ENCODE measurements around the gene MESP2.

The MESP2 gene

GRCh38 chr15:89809787-89810148 lies 33.6 kb downstream of the MESP2 start:
- TF ChIP-seq TAF1 (IDR thresholded peaks at IDR 0.05; ENCODE audit: borderline replicate concordance, insufficient read depth, low read length): no peak
- TF ChIP-seq FOXP2 (optimal IDR thresholded peaks at IDR 0.05; ENCODE audit: borderline replicate concordance, extremely low read depth, extremely low read length, insufficient read depth): no peak
- no peak for TF ChIP-seq REST (IDR thresholded peaks at IDR 0.05; ENCODE audit: insufficient read depth in 1 of 2, low read depth in 2 of 2, low read length in 2 of 2)
- no peak for TF ChIP-seq POLR2AphosphoS5 (IDR thresholded peaks at IDR 0.05; ENCODE audit: low read depth, low read length)
- no peak for TF ChIP-seq SIN3A (IDR thresholded peaks at IDR 0.05; ENCODE audit: borderline replicate concordance, insufficient read depth, low read length)

- no peak for TF ChIP-seq TAF1 (IDR thresholded peaks at IDR 0.05; ENCODE audit: borderline replicate concordance, insufficient read depth, low read length)
- TF ChIP-seq REST (IDR thresholded peaks at IDR 0.05; ENCODE audit: insufficient read depth in 1 of 2, low read depth in 2 of 2, low read length in 2 of 2): no peak
- no peak for TF ChIP-seq POLR2AphosphoS5 (IDR thresholded peaks at IDR 0.05; ENCODE audit: low read depth, low read length)
- no peak for TF ChIP-seq SIN3A (IDR thresholded peaks at IDR 0.05; ENCODE audit: borderline replicate concordance, insufficient read depth, low read length)
- no peak for TF ChIP-seq FOXP2 (optimal IDR thresholded peaks at IDR 0.05; ENCODE audit: borderline replicate concordance, extremely low read depth, extremely low read length, insufficient read depth)
Measured at GRCh38 chr15:89810837-89811236, 34.7 kb downstream of the MESP2 start.

GRCh38 chr15:89812011-89812846 lies 36.1 kb downstream of the MESP2 start:
- TF ChIP-seq FOXP2 (optimal IDR thresholded peaks at IDR 0.05; ENCODE audit: borderline replicate concordance, extremely low read depth, extremely low read length, insufficient read depth): no peak
- TF ChIP-seq POLR2AphosphoS5 (IDR thresholded peaks at IDR 0.05; ENCODE audit: low read depth, low read length): no peak
- TF ChIP-seq TAF1 (IDR thresholded peaks at IDR 0.05; ENCODE audit: borderline replicate concordance, insufficient read depth, low read length): no peak
- TF ChIP-seq REST (IDR thresholded peaks at IDR 0.05; ENCODE audit: insufficient read depth in 1 of 2, low read depth in 2 of 2, low read length in 2 of 2): no peak
- TF ChIP-seq SIN3A (IDR thresholded peaks at IDR 0.05; ENCODE audit: borderline replicate concordance, insufficient read depth, low read length): no peak

GRCh38 chr15:89812847-89813320 lies 36.8 kb downstream of the MESP2 start:
- TF ChIP-seq TAF1 (IDR thresholded peaks at IDR 0.05; ENCODE audit: borderline replicate concordance, insufficient read depth, low read length) (no peak), POLR2AphosphoS5 (IDR thresholded peaks at IDR 0.05; ENCODE audit: low read depth, low read length) (no peak), REST (IDR thresholded peaks at IDR 0.05; ENCODE audit: insufficient read depth in 1 of 2, low read depth in 2 of 2, low read length in 2 of 2) (no peak), SIN3A (IDR thresholded peaks at IDR 0.05; ENCODE audit: borderline replicate concordance, insufficient read depth, low read length) (no peak), FOXP2 (optimal IDR thresholded peaks at IDR 0.05; ENCODE audit: borderline replicate concordance, extremely low read depth, extremely low read length, insufficient read depth) (no peak)
